ENCODE data around the gene LRRC51. TPM values are rescaled to one million over a fixed set of nuclear protein-coding genes. Genes with fewer than 3 reads are reported as not detected.

Gene LRRC51
- total RNA-seq, 1 experiment from 2014 or later, result 5.8 TPM

GRCh38 chr11:72058416-72059034, 22.1 kb upstream of the LRRC51 start:
- Histone ChIP-seq H3K27ac (no peak overlapping the region), H3K4me1 (peaks cover 3% of the 10 kb centered on the region; the same call in 1 of the 2 replicates), H3K9me3 (replicated peaks) (no peaks in the 10 kb centered on the region), H3K36me3 (peaks cover 13% of the 10 kb centered on the region), H3K4me3 (no peak overlapping the region), H3K27me3 (no peaks in the 10 kb centered on the region)
- DNase-seq, result peak; percentile 31 to 59

- Histone ChIP-seq H3K27ac (no peak overlapping the region), H3K9me3 (replicated peaks) (no peaks in the 10 kb centered on the region), H3K4me3 (no peak overlapping the region), H3K27me3 (no peaks in the 10 kb centered on the region), H3K4me1 (peaks cover 3% of the 10 kb centered on the region; the same call in 1 of the 2 replicates), H3K36me3 (peaks cover 22% of the 10 kb centered on the region)
- no peak for DNase-seq
Measured at GRCh38 chr11:72061739-72062396, 18.8 kb upstream of the LRRC51 start.

GRCh38 chr11:72066855-72067254, 13.8 kb upstream of the LRRC51 start:
- DNase-seq, result no peak
- H3K36me3 ChIP-seq, result peaks cover 17% of the 10 kb centered on the region
- no peak overlapping the region for H3K4me3 ChIP-seq
- H3K9me3 ChIP-seq (replicated peaks), result no peaks in the 10 kb centered on the region; the same call in 1 of the 2 replicates
- H3K4me1 ChIP-seq, result peaks cover 14% of the 10 kb centered on the region
- no peak overlapping the region for H3K27ac ChIP-seq
- no peaks in the 10 kb centered on the region for H3K27me3 ChIP-seq

GRCh38 chr11:72067266-72067665, 13.4 kb upstream of the LRRC51 start:
- no peak for DNase-seq
- Histone ChIP-seq H3K9me3 (replicated peaks) (no peaks in the 10 kb centered on the region; the same call in 1 of the 2 replicates), H3K27ac (no peak overlapping the region), H3K4me3 (no peak overlapping the region), H3K4me1 (peaks cover 18% of the 10 kb centered on the region), H3K27me3 (no peaks in the 10 kb centered on the region), H3K36me3 (peaks cover 17% of the 10 kb centered on the region)

GRCh38 chr11:72067676-72068075, 13.0 kb upstream of the LRRC51 start:
- Histone ChIP-seq H3K27ac (no peak overlapping the region), H3K4me1 (peaks cover 22% of the 10 kb centered on the region), H3K36me3 (peaks cover 13% of the 10 kb centered on the region), H3K27me3 (no peaks in the 10 kb centered on the region), H3K9me3 (replicated peaks) (no peaks in the 10 kb centered on the region; the same call in 1 of the 2 replicates), H3K4me3 (no peak overlapping the region)
- no peak for DNase-seq

GRCh38 chr11:72069200-72069599, 11.4 kb upstream of the LRRC51 start:
- no peak overlapping the region for H3K4me3 ChIP-seq
- H3K27me3 ChIP-seq, result no peaks in the 10 kb centered on the region

GRCh38 chr11:72069787-72070251, 10.8 kb upstream of the LRRC51 start:
- DNase-seq, result peak; percentile 41 to 50
- no peaks in the 10 kb centered on the region for H3K27me3 ChIP-seq
- H3K27ac ChIP-seq, result no peak overlapping the region
- no peaks in the 10 kb centered on the region; the same call in 1 of the 2 replicates for H3K9me3 ChIP-seq (replicated peaks)
- H3K36me3 ChIP-seq, result peaks cover 9% of the 10 kb centered on the region
- H3K4me1 ChIP-seq, result peaks cover 22% of the 10 kb centered on the region
- H3K4me3 ChIP-seq, result no peak overlapping the region

More at GRCh38 chr11:72069200-72069599, 11.4 kb upstream of the LRRC51 start:
- Histone ChIP-seq H3K9me3 (replicated peaks) (no peaks in the 10 kb centered on the region; the same call in 1 of the 2 replicates), H3K36me3 (peaks cover 13% of the 10 kb centered on the region), H3K4me1 (peaks cover 22% of the 10 kb centered on the region), H3K27ac (no peak overlapping the region)
- DNase-seq, result no peak

GRCh38 chr11:72070491-72070890, 10.2 kb upstream of the LRRC51 start:
- DNase-seq, result no peak
- H3K27ac ChIP-seq, result no peak overlapping the region
- H3K27me3 ChIP-seq, result no peaks in the 10 kb centered on the region
- peaks cover 22% of the 10 kb centered on the region for H3K4me1 ChIP-seq
- H3K9me3 ChIP-seq (replicated peaks), result no peaks in the 10 kb centered on the region; the same call in 1 of the 2 replicates
- no peak overlapping the region for H3K4me3 ChIP-seq
- peaks cover 4% of the 10 kb centered on the region for H3K36me3 ChIP-seq

- no peaks in the 10 kb centered on the region; the same call in 1 of the 2 replicates for H3K9me3 ChIP-seq (replicated peaks)
- H3K36me3 ChIP-seq, result peaks cover 9% of the 10 kb centered on the region
- DNase-seq, result peak; percentile 53 to 64
- H3K4me1 ChIP-seq, result peaks cover 22% of the 10 kb centered on the region
- no peaks in the 10 kb centered on the region for H3K27me3 ChIP-seq
- peak overlapping the region; percentile 17 for H3K27ac ChIP-seq
- no peak overlapping the region for H3K4me3 ChIP-seq
Measured at GRCh38 chr11:72072348-72072747, 8.3 kb upstream of the LRRC51 start.

- no peak overlapping the region for H3K27ac ChIP-seq
- H3K36me3 ChIP-seq, result peaks cover 5% of the 10 kb centered on the region; the same call in 1 of the 2 replicates
- no peak for DNase-seq
- no peak overlapping the region for H3K4me3 ChIP-seq
- peaks cover 30% of the 10 kb centered on the region for H3K4me1 ChIP-seq
- no peaks in the 10 kb centered on the region for H3K27me3 ChIP-seq
- no peaks in the 10 kb centered on the region for H3K9me3 ChIP-seq (replicated peaks)
Measured at GRCh38 chr11:72075109-72075508, 5.5 kb upstream of the LRRC51 start.

GRCh38 chr11:72075756-72076155, 4.9 kb upstream of the LRRC51 start:
- Histone ChIP-seq H3K4me1 (peaks cover 26% of the 10 kb centered on the region), H3K4me3 (no peak overlapping the region), H3K9me3 (replicated peaks) (no peaks in the 10 kb centered on the region), H3K27me3 (no peaks in the 10 kb centered on the region), H3K36me3 (peaks cover 5% of the 10 kb centered on the region; the same call in 1 of the 2 replicates), H3K27ac (no peak overlapping the region)
- DNase-seq, result no peak

- DNase-seq, result no peak
- H3K36me3 ChIP-seq, result peaks cover 5% of the 10 kb centered on the region; the same call in 1 of the 2 replicates
- H3K27me3 ChIP-seq, result no peaks in the 10 kb centered on the region
- H3K27ac ChIP-seq, result no peak overlapping the region
- no peaks in the 10 kb centered on the region for H3K9me3 ChIP-seq (replicated peaks)
- peaks cover 8% of the 10 kb centered on the region; the same call in 1 of the 2 replicates for H3K4me1 ChIP-seq
- H3K4me3 ChIP-seq, result peak overlapping the region; percentile 80
Measured at GRCh38 chr11:72078477-72078876, 2.2 kb upstream of the LRRC51 start.

- Histone ChIP-seq H3K4me3 (peak overlapping the region; percentile 80), H3K27ac (peak overlapping the region; percentile 82), H3K27me3 (no peaks in the 10 kb centered on the region), H3K9me3 (replicated peaks) (no peaks in the 10 kb centered on the region), H3K36me3 (peaks cover 5% of the 10 kb centered on the region; the same call in 1 of the 2 replicates), H3K4me1 (peaks cover 8% of the 10 kb centered on the region; the same call in 1 of the 2 replicates)
- no peak for DNase-seq
Measured at GRCh38 chr11:72079819-72080325, 778 bp upstream of the LRRC51 start.

- peak overlapping the region; percentile 65 for H3K27ac ChIP-seq
Measured at GRCh38 chr11:72081184-72081644, 564 bp downstream of the LRRC51 start.

More at GRCh38 chr11:72081184-72081644, 564 bp downstream of the LRRC51 start:
- Histone ChIP-seq H3K27me3 (no peaks in the 10 kb centered on the region), H3K4me1 (peaks cover 11% of the 10 kb centered on the region), H3K9me3 (replicated peaks) (no peaks in the 10 kb centered on the region), H3K36me3 (no peaks in the 10 kb centered on the region), H3K4me3 (peak overlapping the region; percentile 80)
- DNase-seq, result no peak

Data from SJCRH30 (cell line).